OCI-LY1 (cell line): ENCODE measurements around the gene TMPRSS13.
"Not testable (repeated sequence)": the region's sequence is repeated elsewhere in the genome, so short reads cannot be mapped to it uniquely, and the experiment has no call there.

Experiments used
- H2AFZ ChIP-seq: fragments of 200-600 bp; sonication (generic), shearing (Covaris generic); 2 replicates; pipeline ENCODE4 v1.6.0; 2014; ENCODE audit warnings: antibody characterized with exemption, mild to moderate bottlenecking, low read length
- H3F3A ChIP-seq: fragments of 200-600 bp; sonication (generic), shearing (Covaris generic); 2 replicates; pipeline ENCODE4 v1.6.0; 2014; ENCODE audit warnings: mild to moderate bottlenecking, antibody characterized with exemption, low read length, moderate library complexity; ENCODE audit not compliant: insufficient read depth
- H3K27ac ChIP-seq: fragments of 200-600 bp; sonication (generic); 2 replicates; pipeline ENCODE4 v1.5.1; 2014; ENCODE audit warnings: low read length, mixed run types, mild to moderate bottlenecking, low read depth; ENCODE audit not compliant: poor library complexity, severe bottlenecking
- H3K27me3 ChIP-seq: fragments of 200-600 bp; sonication (generic); 2 replicates; pipeline ENCODE4 v1.6.0; 2014; ENCODE audit warnings: antibody characterized with exemption, mild to moderate bottlenecking, low read length, moderate library complexity; ENCODE audit not compliant: insufficient read depth
- H3K36me3 ChIP-seq: fragments of 200-600 bp; sonication (generic); 2 replicates; pipeline ENCODE4 v1.6.1; 2014; ENCODE audit warnings: mild to moderate bottlenecking, antibody characterized with exemption, low read length, moderate library complexity, mixed read lengths; ENCODE audit not compliant: insufficient read depth
- H3K4me1 ChIP-seq: fragments of 200-600 bp; sonication (generic); 2 replicates; pipeline ENCODE4 v1.5.1; 2014; ENCODE audit warnings: mild to moderate bottlenecking, low read length, moderate library complexity; ENCODE audit not compliant: insufficient read depth, severe bottlenecking
- H3K4me2 ChIP-seq: fragments of 200-600 bp; sonication (generic), shearing (Covaris generic); 2 replicates; pipeline ENCODE4 v1.6.1; 2014; ENCODE audit warnings: low read length
- H3K4me3 ChIP-seq: fragments of 200-600 bp; sonication (generic); 2 replicates; pipeline ENCODE4 v1.5.1; 2014; ENCODE audit warnings: low read length, low read depth, mild to moderate bottlenecking, mixed read lengths; ENCODE audit not compliant: poor library complexity, severe bottlenecking
- H3K79me2 ChIP-seq: fragments of 200-600 bp; shearing (Covaris generic); 2 replicates; pipeline ENCODE4 v1.6.1; 2016; ENCODE audit warnings: mixed run types, low read length, mixed read lengths; ENCODE audit not compliant: insufficient read depth
- H3K9ac ChIP-seq: fragments of 200-600 bp; sonication (generic), shearing (Covaris generic); 2 replicates; pipeline ENCODE4 v1.6.1; 2014; ENCODE audit warnings: mild to moderate bottlenecking, low read length, mixed read lengths
- H3K9me2 ChIP-seq: fragments of 200-600 bp; sonication (generic), shearing (Covaris generic); 2 replicates; pipeline ENCODE4 v1.6.1; 2014; ENCODE audit warnings: low read depth, mild to moderate bottlenecking, low read length, mixed read lengths
- H3K9me3 ChIP-seq: fragments of 200-600 bp; shearing (Covaris generic); 2 replicates; pipeline ENCODE4 v1.6.1; 2014; ENCODE audit warnings: low read length, mixed read lengths
- H4K20me1 ChIP-seq: fragments of 200-600 bp; sonication (generic), shearing (Covaris generic); 2 replicates; pipeline ENCODE4 v1.6.0; 2016; ENCODE audit warnings: mild to moderate bottlenecking, low read length; ENCODE audit not compliant: insufficient read depth
- CTCF ChIP-seq: fragments of 200-600 bp; sonication (generic), shearing (Covaris generic); IDR thresholded peaks from 2 replicates; pipeline ENCODE4 v1.5.1; 2017; ENCODE audit warnings: mild to moderate bottlenecking, antibody characterized with exemption, low read length, moderate library complexity, mixed read lengths
- EZH2 ChIP-seq: fragments of 200-600 bp; sonication (generic), shearing (Covaris generic); IDR thresholded peaks from 2 replicates; pipeline ENCODE4 v1.8.0; 2017; ENCODE audit warnings: borderline replicate concordance, mixed run types, mild to moderate bottlenecking, antibody characterized with exemption, low read length, moderate library complexity, mixed read lengths

TMPRSS13 gene

GRCh38 chr11:117927926-117928325, 1.3 kb downstream of the TMPRSS13 start:
- peaks cover 26% of the 10 kb centered on the region for H3K4me1 ChIP-seq

GRCh38 chr11:117926166-117926565, 3.0 kb downstream of the TMPRSS13 start:
- H3K27ac ChIP-seq, H3K4me3 ChIP-seq, H3K9ac ChIP-seq, H3K9me3 ChIP-seq, H3K4me2 ChIP-seq, H3F3A ChIP-seq, H2AFZ ChIP-seq, H3K9me2 ChIP-seq, H4K20me1 ChIP-seq, H3K27me3 ChIP-seq, H3K79me2 ChIP-seq, H3K36me3 ChIP-seq: not testable (repeated sequence)
- H3K4me1 ChIP-seq = peaks cover 14% of the 10 kb centered on the region

More at GRCh38 chr11:117927926-117928325, 1.3 kb downstream of the TMPRSS13 start:
- Histone ChIP-seq H3K9me3 (no peaks in the 10 kb centered on the region), H2AFZ (no peak overlapping the region), H4K20me1 (no peaks in the 10 kb centered on the region), H3K4me2 (no peak overlapping the region), H3K79me2 (no peaks in the 10 kb centered on the region), H3K9me2 (no peaks in the 10 kb centered on the region), H3K36me3 (no peaks in the 10 kb centered on the region), H3K27ac (no peak overlapping the region), H3K9ac (no peak overlapping the region), H3K27me3 (no peaks in the 10 kb centered on the region), H3K4me3 (no peak overlapping the region), H3F3A (no peaks in the 10 kb centered on the region)
- TF ChIP-seq CTCF (no peak), EZH2 (no peak)

- no peaks in the 10 kb centered on the region for H3K9me2 ChIP-seq
Measured at GRCh38 chr11:117925198-117925925, 3.8 kb downstream of the TMPRSS13 start.

More at GRCh38 chr11:117925198-117925925, 3.8 kb downstream of the TMPRSS13 start:
- no peaks in the 10 kb centered on the region for H3K9me3 ChIP-seq
- no peaks in the 10 kb centered on the region for H3K79me2 ChIP-seq
- no peaks in the 10 kb centered on the region for H4K20me1 ChIP-seq
- H3K4me1 ChIP-seq = peaks cover 5% of the 10 kb centered on the region
- no peak overlapping the region for H3K4me3 ChIP-seq
- H2AFZ ChIP-seq = no peak overlapping the region
- no peak for TF ChIP-seq CTCF
- TF ChIP-seq EZH2 = no peak
- H3F3A ChIP-seq = no peaks in the 10 kb centered on the region
- no peaks in the 10 kb centered on the region for H3K27me3 ChIP-seq
- no peaks in the 10 kb centered on the region for H3K36me3 ChIP-seq
- no peak overlapping the region for H3K4me2 ChIP-seq
- no peak overlapping the region for H3K9ac ChIP-seq
- no peak overlapping the region for H3K27ac ChIP-seq
